Adipose tissue (tissue), 3 donors: Measurements from ENCODE around the gene FNDC8. TPM values are rescaled to one million over a fixed set of nuclear protein-coding genes. Genes with fewer than 3 reads are reported as not detected.
"Not testable (repeated sequence)": the region's sequence is repeated elsewhere in the genome, so short reads cannot be mapped to it uniquely, and the experiment has no call there.

Experiments used
- H3K27ac ChIP-seq: one replicate; pipeline ENCODE4 v1.5.1; 2013; ENCODE audit warnings: low read depth, low read length
- WGBS, 3 donors: extraction: QIAGEN DNeasy Blood & Tissue Kit; methylation state at CpG; one replicate each; pipeline ENCODE4 v1.1.7; 2013; 5-methylcytosine and 5-hydroxymethylcytosine counted together
- polyA plus RNA-seq, 3 donors: library from polyadenylated mRNA; stranded (reverse); fragments of 200-250 nt; gene quantifications; one replicate each; pipeline ENCODE4 v1.2.3, GENCODE V29; 2013
- donor health status: healthy with polysubstance abuse.
- donor health status: Bipolar disorder and iron deficiency.
- donor health status: healthy.

FNDC8 gene
- polyA plus RNA-seq, 3 donors, result 0.03 to 0.09 TPM; not detected in 1

GRCh38 chr17:35160354-35161201, 39.2 kb downstream of the FNDC8 start:
- WGBS, 3 donors, result 63 to 80% (median 78%) methylated on average over 13 of the region's 13 CpGs

DNA sequence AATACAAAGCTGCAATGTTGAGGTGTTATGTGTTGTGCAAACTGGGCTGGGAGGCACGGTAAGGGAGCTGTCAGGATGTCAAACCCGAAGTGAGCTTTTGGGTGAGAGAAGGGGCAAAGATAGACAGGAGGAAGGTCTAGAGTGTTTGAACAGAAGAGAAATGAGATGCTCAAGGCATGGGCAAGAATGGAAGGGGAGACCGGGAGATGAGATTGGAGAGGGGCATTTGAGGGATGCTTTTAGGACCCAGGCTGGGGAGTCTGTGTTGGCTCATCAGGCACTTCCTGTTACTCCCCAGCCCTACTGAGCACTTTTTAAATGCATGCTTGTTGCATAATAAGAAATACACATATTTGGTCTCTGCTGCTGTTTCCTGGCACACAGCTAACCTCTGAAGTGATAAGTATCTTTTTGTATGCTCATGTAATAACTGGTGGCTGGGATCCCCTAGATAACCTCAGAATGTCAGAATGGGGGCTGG, 39.9 kb downstream of the FNDC8 start:
- H3K27ac ChIP-seq, result no peak overlapping the region
- 44 to 57% (median 52%) methylated on average over 3 of the region's 3 CpGs for WGBS, 3 donors

More at GRCh38 chr17:35160354-35161201, 39.2 kb downstream of the FNDC8 start:
- no peak overlapping the region for H3K27ac ChIP-seq

DNA sequence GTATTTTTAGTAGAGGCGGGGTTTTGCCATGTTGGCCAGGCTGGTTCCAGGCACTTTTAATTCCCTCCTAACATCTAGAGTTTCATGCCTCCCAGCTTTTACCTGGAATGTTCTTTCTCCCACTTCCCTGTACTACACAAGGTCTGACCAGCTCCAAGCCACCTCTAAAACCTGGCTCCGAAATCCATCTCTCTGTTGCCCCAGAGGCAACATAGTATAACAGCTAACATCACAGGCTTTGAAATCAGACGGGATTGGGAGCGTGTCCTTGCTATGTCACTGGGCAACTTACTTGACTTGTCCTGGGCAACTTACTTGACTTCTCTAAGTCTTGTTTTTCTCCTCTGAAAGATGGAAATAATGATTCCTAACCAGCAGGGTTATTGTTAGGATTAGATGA, 41.3 kb downstream of the FNDC8 start:
- WGBS, 3 donors, result 67 to 93% (median 91%) methylated on average over 4 of the region's 4 CpGs
- no peak overlapping the region for H3K27ac ChIP-seq

- WGBS, 3 donors, result 95 to 96% (median 96%) methylated on average over 7 of the region's 7 CpGs
- H3K27ac ChIP-seq, result no peak overlapping the region
Measured at GRCh38 chr17:35163886-35164285, 42.5 kb downstream of the FNDC8 start.

- no peak overlapping the region for H3K27ac ChIP-seq
- WGBS, 3 donors, result 81 to 87% (median 84%) methylated on average over 5 of the region's 5 CpGs
Measured at GRCh38 chr17:35164716-35165115, 43.3 kb downstream of the FNDC8 start.

DNA sequence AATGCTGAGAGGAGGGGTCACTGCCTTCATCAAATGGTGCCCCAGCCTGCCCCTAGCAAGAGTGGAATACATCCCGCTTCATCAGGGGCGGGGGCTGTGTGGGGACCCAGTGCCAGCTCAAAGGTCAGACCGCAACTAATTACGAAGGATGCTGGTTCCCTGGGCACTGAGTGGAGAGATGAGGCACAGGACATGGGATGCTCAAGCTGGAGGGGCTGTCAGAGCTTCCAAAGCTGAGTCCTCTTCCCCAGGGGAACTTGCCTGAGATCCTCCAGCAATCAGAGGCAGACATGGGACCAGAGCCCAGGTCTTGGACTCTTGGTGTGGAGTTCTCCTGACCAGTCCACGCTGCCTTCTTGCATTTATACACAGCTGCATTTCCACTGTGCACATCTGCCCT, 45.1 kb downstream of the FNDC8 start:
- WGBS, 3 donors, result 66 to 77% (median 67%) methylated on average over 5 of the region's 5 CpGs
- no peak overlapping the region for H3K27ac ChIP-seq

- 49 to 67% (median 57%) methylated on average over 3 of the region's 3 CpGs for WGBS, 3 donors
Measured at GRCh38 chr17:35167046-35167445, 45.6 kb downstream of the FNDC8 start.

GRCh38 chr17:35167666-35168065, 46.3 kb downstream of the FNDC8 start:
- 84 to 93% (median 87%) methylated on average over 1 of the region's 1 CpG for WGBS, 3 donors
- no peak overlapping the region for H3K27ac ChIP-seq

More at GRCh38 chr17:35167046-35167445, 45.6 kb downstream of the FNDC8 start:
- H3K27ac ChIP-seq, result no peak overlapping the region

DNA sequence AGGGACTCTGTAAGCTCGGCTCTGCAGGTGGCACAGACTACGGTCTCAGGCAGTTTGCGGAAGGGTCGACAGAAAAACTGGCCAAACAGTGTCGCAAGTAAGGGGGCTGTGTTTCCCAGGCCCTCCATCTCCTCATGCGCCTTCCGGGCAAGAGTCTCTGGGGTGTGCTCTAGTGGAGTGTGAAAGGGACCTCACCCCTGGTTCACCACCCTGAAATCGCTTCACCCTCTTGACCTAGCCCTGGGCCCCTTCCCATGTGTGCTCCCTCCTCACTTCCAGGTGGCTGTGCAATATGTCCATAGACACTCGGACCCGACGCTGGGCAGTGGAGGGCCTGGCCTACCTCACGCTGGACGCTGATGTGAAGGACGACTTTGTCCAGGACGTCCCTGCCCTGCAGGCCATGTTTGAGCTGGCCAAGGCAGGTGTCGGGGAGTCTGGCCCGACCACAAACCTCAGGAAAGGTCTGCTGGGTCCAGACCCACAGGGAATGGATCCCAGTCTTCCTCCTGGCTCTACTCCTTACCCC, 48.5 kb downstream of the FNDC8 start:
- no peak overlapping the region for H3K27ac ChIP-seq
- WGBS, 3 donors, result 81 to 91% (median 90%) methylated on average over 17 of the region's 17 CpGs

- 64 to 73% (median 67%) methylated on average over 18 of the region's 18 CpGs for WGBS, 3 donors
Measured at GRCh38 chr17:35170968-35171771, 49.8 kb downstream of the FNDC8 start.

GRCh38 chr17:35171834-35172233, 50.4 kb downstream of the FNDC8 start:
- no peak overlapping the region for H3K27ac ChIP-seq
- 38 to 53% (median 48%) methylated on average over 2 of the region's 2 CpGs for whole genome bisulfite sequencing, 3 donors

More at GRCh38 chr17:35170968-35171771, 49.8 kb downstream of the FNDC8 start:
- H3K27ac ChIP-seq, result no peak overlapping the region

- WGBS, 3 donors, result 62 to 91% (median 88%) methylated on average over 3 of the region's 3 CpGs
Measured at GRCh38 chr17:35172321-35172720, 50.9 kb downstream of the FNDC8 start.

DNA sequence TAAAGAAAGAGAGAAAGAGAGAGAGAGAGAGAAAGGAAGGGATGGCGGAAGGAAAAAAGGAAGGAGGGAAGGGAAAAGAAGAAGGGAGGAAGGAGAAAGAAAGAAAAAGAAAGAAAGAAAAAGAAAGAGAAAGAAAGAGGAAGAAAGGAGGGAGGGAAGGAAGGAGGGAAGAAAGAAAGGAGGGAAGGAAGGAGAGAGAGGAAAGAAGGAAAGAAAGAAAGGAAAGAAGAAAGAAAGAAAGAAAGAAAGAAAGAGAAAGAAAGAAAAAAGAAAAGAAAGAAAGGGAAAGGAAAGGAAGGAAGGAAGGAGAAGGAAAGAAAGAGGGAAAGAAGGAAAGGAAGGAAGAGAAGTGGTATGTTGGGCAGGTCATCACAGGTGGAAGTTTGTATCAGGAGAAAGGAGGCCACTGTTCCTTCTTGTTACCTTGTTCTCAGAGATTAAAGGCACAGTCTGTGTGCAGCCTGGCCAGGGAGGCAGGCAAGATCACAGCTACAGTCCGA, 53.5 kb downstream of the FNDC8 start:
- H3K27ac ChIP-seq, result no peak overlapping the region
- 71 to 87% (median 78%) methylated on average over 2 of the region's 2 CpGs for WGBS, 3 donors

More at GRCh38 chr17:35172321-35172720, 50.9 kb downstream of the FNDC8 start:
- not testable (repeated sequence) for H3K27ac ChIP-seq

DNA sequence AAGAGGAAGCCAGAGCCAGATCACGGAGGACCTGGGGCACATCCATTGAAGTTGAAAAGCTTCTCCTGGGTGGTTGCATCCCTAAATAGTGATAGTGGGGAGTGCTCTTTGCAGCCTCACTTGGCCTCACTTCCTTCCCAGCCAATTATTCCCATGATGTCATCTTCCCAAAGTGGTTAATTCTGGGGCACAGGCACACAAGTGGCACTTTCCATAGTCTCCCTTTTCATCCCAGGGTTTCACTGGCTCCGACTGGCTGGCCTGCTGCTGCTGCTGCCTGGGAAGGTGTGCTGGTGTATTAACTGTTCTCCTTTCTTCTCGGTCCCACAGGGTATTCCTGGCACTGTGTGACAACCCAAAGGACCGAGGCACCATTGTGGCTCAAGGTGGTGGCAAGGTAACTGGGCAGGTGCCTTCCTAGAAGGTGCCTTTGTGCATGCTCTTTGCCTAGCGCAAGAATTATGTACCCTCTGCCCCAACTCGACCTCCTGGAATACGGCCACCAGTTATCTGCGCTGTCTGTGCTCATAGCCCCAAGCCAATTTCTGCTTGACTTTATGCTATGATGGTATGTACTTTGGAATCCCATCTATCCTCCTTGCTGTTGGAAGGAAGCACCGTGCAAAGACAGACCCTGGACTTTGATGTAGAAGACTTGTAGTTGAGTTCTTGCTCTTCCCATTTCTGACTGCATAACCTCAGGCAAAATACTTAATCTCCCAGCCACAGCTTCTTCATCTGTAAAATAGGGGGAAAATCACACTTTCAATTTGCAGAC, 54.4 kb downstream of the FNDC8 start:
- 74 to 87% (median 86%) methylated on average over 9 of the region's 9 CpGs for WGBS, 3 donors

GRCh38 chr17:35176897-35177296, 55.5 kb downstream of the FNDC8 start:
- H3K27ac ChIP-seq, result no peak overlapping the region
- WGBS, 3 donors, result 60 to 76% (median 75%) methylated on average over 8 of the region's 8 CpGs

More for the DNA sequence above, 54.4 kb downstream of the FNDC8 start:
- no peak overlapping the region for H3K27ac ChIP-seq

GRCh38 chr17:35179379-35179778, 58.0 kb downstream of the FNDC8 start:
- WGBS, 3 donors, result 93 to 98% (median 97%) methylated on average over 5 of the region's 5 CpGs
- H3K27ac ChIP-seq, result not testable (repeated sequence)
